PFSK-1 (cell line): ENCODE data around the gene ARFIP2.

ENCODE experiments used
- FOXP2 ChIP-seq: optimal IDR thresholded peaks from 2 replicates; pipeline ENCODE3; 2011; ENCODE audit warnings: borderline replicate concordance, control low read depth, inconsistent platforms; ENCODE audit not compliant: insufficient read depth; ENCODE audit errors: extremely low read length, extremely low read depth
- POLR2AphosphoS5 ChIP-seq: IDR thresholded peaks from 2 replicates; pipeline ENCODE4 v1.6.1; 2012; ENCODE audit warnings: low read depth, mild to moderate bottlenecking, control low read depth, low read length, moderate library complexity
- REST ChIP-seq, 2 experiments: IDR thresholded peaks; 2 replicates each; pipeline versions ENCODE4 v1.6.1 to v1.8.0; 2011 to 2012; ENCODE audit warnings: low read depth in 2 of 2, low read length in 2 of 2, control low read depth in 1 of 2, inconsistent platforms in 1 of 2, mild to moderate bottlenecking in 1 of 2, moderate library complexity in 1 of 2; ENCODE audit not compliant: insufficient read depth in 1 of 2
- TAF1 ChIP-seq: IDR thresholded peaks from 2 replicates; pipeline ENCODE4 v1.6.1; 2012; ENCODE audit warnings: low read length, control low read depth, borderline replicate concordance; ENCODE audit not compliant: insufficient read depth

- TF ChIP-seq FOXP2, result no peak
- no peak for TF ChIP-seq POLR2AphosphoS5
- TF ChIP-seq REST (IDR thresholded peaks at IDR 0.05; ENCODE audit: insufficient read depth in 1 of 2, low read depth in 2 of 2, low read length in 2 of 2), result no peak
- no peak for TF ChIP-seq TAF1
Measured at GRCh38 chr11:6440906-6441358, 40.2 kb downstream of the ARFIP2 start, which contains the start of gene HPX.
